Psoas muscle (tissue), 8 donors: ENCODE results near the gene ICAM2. TPM values are rescaled to one million over a fixed set of nuclear protein-coding genes. Genes with fewer than 3 reads are reported as not detected.

Experiments
- ATAC-seq, 4 donors: fragments of 200-7000 bp; cut with Tn5 transposase; one replicate each; pipeline ENCODE4 v1.9.1; 2020; ENCODE audit warnings: moderate library complexity in 3 of 4, mild to moderate bottlenecking in 2 of 4
- DNase-seq, 2 donors: peaks; one replicate each; pipeline ENCODE4 v3.0.0-alpha.2; 2020
- H3K27ac ChIP-seq: fragments of 200-600 bp; one replicate; pipeline ENCODE4 v1.8.0; 2022
- H3K27me3 ChIP-seq, 3 donors: fragments of 200-600 bp in 1 of 3; one replicate each; pipeline versions ENCODE4 v1.6.1 to v1.8.0; 2013 to 2022; ENCODE audit warnings: low read length in 2 of 3, mild to moderate bottlenecking in 2 of 3, moderate library complexity in 1 of 3; ENCODE audit not compliant: insufficient read depth in 3 of 3
- H3K36me3 ChIP-seq, 2 donors: fragments of 200-600 bp in 1 of 2; one replicate each; pipeline versions ENCODE4 v1.6.1 to v1.8.0; 2013 to 2022; ENCODE audit warnings: low read depth in 1 of 2, mild to moderate bottlenecking in 1 of 2, moderate library complexity in 1 of 2; ENCODE audit not compliant: insufficient read depth in 1 of 2
- H3K4me1 ChIP-seq: fragments of 200-600 bp; one replicate; pipeline ENCODE4 v1.8.0; 2022
- H3K4me3 ChIP-seq: fragments of 200-600 bp; one replicate; pipeline ENCODE4 v1.8.0; 2022; ENCODE audit warnings: mild to moderate bottlenecking
- H3K9me3 ChIP-seq: fragments of 200-600 bp; one replicate; pipeline ENCODE4 v1.8.0; 2022
- WGBS, 3 donors: extraction: QIAGEN DNeasy Blood & Tissue Kit; methylation state at CpG; one replicate each; pipeline versions ENCODE4 v1.1.6 to v1.1.7; 2013; 5-methylcytosine and 5-hydroxymethylcytosine counted together
- intact Hi-C, 2 donors: fragments of 100-400 bp; cut with DNase I; formaldehyde crosslinking; loops; one replicate each; pipeline versions ENCODE4 v1.11.0 to v1.14.2; 2022
- polyA plus RNA-seq, 3 donors: library from polyadenylated mRNA; stranded (reverse); fragments of 200-250 nt; gene quantifications; one replicate each; pipeline ENCODE4 v1.2.3, GENCODE V29; 2013
- total RNA-seq, 4 donors: library from RNA; stranded (reverse); fragmentation: NEBNext Ultra II Directional in 2 of 4; extraction: Animal tissue kit (Norgen Biotek cat#: 25700) in 2 of 4; gene quantifications; one replicate each; pipeline versions ENCODE4 v1.2.1 to v1.2.4, GENCODE V29; 2021 to 2023
- TF ChIP-seq, protein P1 (sequence below): fragments of 200-600 bp; IDR thresholded peaks from one replicate; pipeline ENCODE4 v1.8.0; 2022; ENCODE audit warnings: antibody characterized with exemption
- donor health status: healthy with polysubstance abuse.
- donor health status: DM: no; HTN: no; CAD: no; lungs with moderate emphysema.
- donor health status: Bipolar disorder and iron deficiency.
- donor health status: healthy.
- donor health status: DM: yes; HTN: yes; CAD: no.
- donor health status: DM: no; HTN: no; CAD: no.
- donor health status: DM: no; HTN: no; CAD: no.
- donor health status: DM: yes; HTN: yes; CAD: no.

Gene ICAM2
- total and polyA plus RNA-seq, 7 donors, result 20.4 to 50.0 (median 27.0) TPM

DNA sequence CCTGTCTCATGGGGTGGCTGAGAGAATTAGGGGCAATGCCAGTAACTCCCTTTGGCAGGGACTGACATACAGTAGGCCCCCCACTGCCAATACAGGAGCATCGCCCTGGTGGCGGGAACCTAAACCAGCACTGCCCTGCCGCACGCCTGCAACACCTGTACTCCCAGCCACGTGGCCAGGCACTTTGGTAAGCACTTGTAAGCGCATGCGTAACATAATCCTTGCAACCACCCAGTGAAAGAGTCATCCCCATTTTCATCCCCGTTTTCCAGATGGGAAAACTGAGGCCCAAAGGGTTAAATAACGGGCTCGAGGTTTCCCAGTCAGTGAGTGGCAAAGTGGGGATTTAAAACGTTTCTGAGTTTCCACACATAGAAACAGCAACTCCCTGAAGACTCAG is 65.2 kb downstream of the ICAM2 start:
- no peak for DNase-seq
- no peaks in the 10 kb centered on the region for H3K9me3 ChIP-seq
- peaks cover 71% of the 10 kb centered on the region for H3K4me1 ChIP-seq
- 38 to 71% (median 46%) methylated on average over 11 of the region's 11 CpGs for WGBS, 3 donors
- peaks cover 0 to 81% of the 10 kb centered on the region in 2 donors for H3K36me3 ChIP-seq
- TF ChIP-seq, protein P1, sequence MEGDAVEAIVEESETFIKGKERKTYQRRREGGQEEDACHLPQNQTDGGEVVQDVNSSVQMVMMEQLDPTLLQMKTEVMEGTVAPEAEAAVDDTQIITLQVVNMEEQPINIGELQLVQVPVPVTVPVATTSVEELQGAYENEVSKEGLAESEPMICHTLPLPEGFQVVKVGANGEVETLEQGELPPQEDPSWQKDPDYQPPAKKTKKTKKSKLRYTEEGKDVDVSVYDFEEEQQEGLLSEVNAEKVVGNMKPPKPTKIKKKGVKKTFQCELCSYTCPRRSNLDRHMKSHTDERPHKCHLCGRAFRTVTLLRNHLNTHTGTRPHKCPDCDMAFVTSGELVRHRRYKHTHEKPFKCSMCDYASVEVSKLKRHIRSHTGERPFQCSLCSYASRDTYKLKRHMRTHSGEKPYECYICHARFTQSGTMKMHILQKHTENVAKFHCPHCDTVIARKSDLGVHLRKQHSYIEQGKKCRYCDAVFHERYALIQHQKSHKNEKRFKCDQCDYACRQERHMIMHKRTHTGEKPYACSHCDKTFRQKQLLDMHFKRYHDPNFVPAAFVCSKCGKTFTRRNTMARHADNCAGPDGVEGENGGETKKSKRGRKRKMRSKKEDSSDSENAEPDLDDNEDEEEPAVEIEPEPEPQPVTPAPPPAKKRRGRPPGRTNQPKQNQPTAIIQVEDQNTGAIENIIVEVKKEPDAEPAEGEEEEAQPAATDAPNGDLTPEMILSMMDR, result no peak
- H3K27ac ChIP-seq, result peak overlapping the region; percentile 82
- intact Hi-C loops, result loop anchor here in 1 of 2 donors (2.0 kb wide), 1 partner anchor 32 kb away; no protein-coding TSS in a partner anchor
- no peak overlapping the region for H3K4me3 ChIP-seq
- no peak for ATAC-seq
- no peaks in the 10 kb centered on the region for H3K27me3 ChIP-seq

DNA sequence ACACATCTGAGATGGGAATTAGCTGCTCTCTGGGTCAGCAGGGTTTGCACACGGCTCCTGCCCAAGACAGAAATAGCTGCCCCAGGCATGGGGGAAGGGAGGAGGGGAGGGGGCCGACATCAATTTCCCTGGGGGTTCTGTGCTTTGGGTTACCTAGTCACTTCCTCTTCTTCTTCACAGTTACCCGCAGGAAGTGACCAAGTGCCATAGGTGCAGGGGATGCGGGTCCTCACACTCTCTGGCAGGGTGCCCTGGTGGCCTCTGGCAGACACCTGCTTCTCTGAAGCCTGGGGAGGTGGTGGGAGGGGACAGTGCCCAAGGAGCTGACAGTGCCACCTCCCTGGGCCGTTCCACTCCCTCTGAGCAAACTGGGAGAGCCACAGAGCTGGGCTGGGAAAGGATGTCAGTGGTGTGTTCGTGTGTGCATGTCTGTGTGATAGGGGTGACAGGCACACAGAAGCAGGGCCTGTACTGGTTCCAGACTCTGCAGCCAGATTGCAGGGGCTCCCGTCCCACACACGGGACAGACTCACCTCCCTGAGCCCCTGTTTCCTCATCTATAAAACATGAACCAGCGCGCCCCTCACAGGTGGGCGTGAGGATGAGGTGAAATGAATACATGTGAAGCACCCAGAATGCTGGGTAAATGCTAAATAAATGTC is 65.9 kb downstream of the ICAM2 start:
- intact Hi-C loops, result loop anchor here (2.0 to 5.0 kb wide), 2 partner anchors 32 to 33 kb away; no protein-coding TSS in a partner anchor
- DNase-seq (peak; percentile 58 to 83), ATAC-seq (peak; percentile 70 to 79 (median 75))
- Histone ChIP-seq H3K27ac (peak overlapping the region; percentile 82), H3K36me3 (peaks cover 0 to 80% of the 10 kb centered on the region in 2 donors), H3K27me3 (no peaks in the 10 kb centered on the region), H3K4me1 (peaks cover 71% of the 10 kb centered on the region), H3K9me3 (no peaks in the 10 kb centered on the region), H3K4me3 (peak overlapping the region; percentile 8)
- TF ChIP-seq, protein P1, result no peak
- 25 to 37% (median 31%) methylated on average over 10 to 11 of the region's 11 CpGs for WGBS, 3 donors

Other genes with a start within 250 kb of the ICAM2 start
- 100 to 1,000 TPM in 3 of 4 donors, 10 to 100 TPM in 1; 67.4 to 138 (median 114) TPM for gene CCDC47, start 247.0 kb downstream of the ICAM2 start, total RNA-seq
- 100 to 1,000 TPM in 2 of 3 donors, 10 to 100 TPM in 1; 61.7 to 137 (median 125) TPM for gene CCDC47, start 247.0 kb downstream of the ICAM2 start, polyA plus RNA-seq
- gene DDX42, start 246.5 kb downstream of the ICAM2 start, total RNA-seq, result 10 to 100 TPM; 47.4 to 91.0 (median 73.9) TPM
- gene DDX42, start 246.5 kb downstream of the ICAM2 start, polyA plus RNA-seq, result 10 to 100 TPM; 46.3 to 56.0 (median 55.8) TPM
- gene PSMC5, start 193.2 kb downstream of the ICAM2 start, total RNA-seq, result 100 to 1,000 TPM; 147 to 224 (median 176) TPM
- 100 to 1,000 TPM; 269 to 380 (median 341) TPM for gene PSMC5, start 193.2 kb downstream of the ICAM2 start, polyA plus RNA-seq
- 10 to 100 TPM; 20.1 to 26.2 (median 24.8) TPM for gene FTSJ3, start 193.0 kb downstream of the ICAM2 start, total RNA-seq
- gene FTSJ3, start 193.0 kb downstream of the ICAM2 start, polyA plus RNA-seq, result 10 to 100 TPM; 14.4 to 41.9 (median 41.0) TPM
- 10 to 100 TPM in 3 of 4 donors, 1 to 10 TPM in 1; 9.4 to 26.9 (median 18.4) TPM for gene SMARCD2, start 177.9 kb downstream of the ICAM2 start, total RNA-seq
- gene SMARCD2, start 177.9 kb downstream of the ICAM2 start, polyA plus RNA-seq, result 10 to 100 TPM; 12.1 to 15.4 (median 14.7) TPM
- gene CSH2, start 147.0 kb downstream of the ICAM2 start, total RNA-seq, result not detected
- not detected for gene CSH2, start 147.0 kb downstream of the ICAM2 start, polyA plus RNA-seq
- not detected for gene GH2, start 138.7 kb downstream of the ICAM2 start, total RNA-seq
- not detected for gene GH2, start 138.7 kb downstream of the ICAM2 start, polyA plus RNA-seq
- not detected for gene CSH1, start 124.1 kb downstream of the ICAM2 start, total RNA-seq
- not detected for gene CSH1, start 124.1 kb downstream of the ICAM2 start, polyA plus RNA-seq
- not detected for gene CSHL1, start 109.4 kb downstream of the ICAM2 start, total RNA-seq
- not detected for gene CSHL1, start 109.4 kb downstream of the ICAM2 start, polyA plus RNA-seq
- not detected for gene GH1, start 101.8 kb downstream of the ICAM2 start, total RNA-seq
- not detected for gene GH1, start 101.8 kb downstream of the ICAM2 start, polyA plus RNA-seq
- gene CD79B, start 88.3 kb downstream of the ICAM2 start, total RNA-seq, result 1 to 10 TPM; 2.8 to 5.7 (median 4.0) TPM
- 1 to 10 TPM; 1.9 to 3.8 (median 3.7) TPM for gene CD79B, start 88.3 kb downstream of the ICAM2 start, polyA plus RNA-seq
- 100 to 1,000 TPM in 2 of 4 donors, 10 to 100 TPM in 2; 45.9 to 137 (median 98.4) TPM for gene SCN4A, start 47.7 kb downstream of the ICAM2 start, total RNA-seq
- gene SCN4A, start 47.7 kb downstream of the ICAM2 start, polyA plus RNA-seq, result 10 to 100 TPM in 2 of 3 donors, 1 to 10 TPM in 1; 3.8 to 34.9 (median 14.7) TPM
- gene PRR29, start 22.3 kb downstream of the ICAM2 start, total RNA-seq, result under 1 TPM in 3 of 4 donors, not detected in 1; 0.19 to 0.47 (median 0.25) TPM
- under 1 TPM; 0.09 to 0.13 (median 0.11) TPM for gene PRR29, start 22.3 kb downstream of the ICAM2 start, polyA plus RNA-seq
- 10 to 100 TPM; 10.6 to 16.6 (median 14.2) TPM for gene ERN1, start 109.5 kb upstream of the ICAM2 start, total RNA-seq
- gene ERN1, start 109.5 kb upstream of the ICAM2 start, polyA plus RNA-seq, result 1 to 10 TPM; 2.8 to 7.6 (median 5.4) TPM
- 10 to 100 TPM; 45.7 to 72.7 (median 55.7) TPM for gene TEX2, start 242.6 kb upstream of the ICAM2 start, total RNA-seq
- 10 to 100 TPM; 29.4 to 57.1 (median 42.9) TPM for gene TEX2, start 242.6 kb upstream of the ICAM2 start, polyA plus RNA-seq